ENCODE results near the gene C3. TPM values are rescaled to one million over a fixed set of nuclear protein-coding genes. Genes with fewer than 3 reads are reported as not detected.

C3 gene
- total RNA-seq, 4 donors from 2014 or later, result 45.4 to 1,093 (median 422) TPM

- no peaks in the 10 kb centered on the region for H3K4me1 ChIP-seq
- intact Hi-C loops (cut with DNase I; ENCODE audit: low total_unique reads), result no loop called here
- TF ChIP-seq CTCF (IDR thresholded peaks at IDR 0.05) (no peak), POLR2A (IDR thresholded peaks at IDR 0.05) (no peak)
- H3K9me3 ChIP-seq, result no peaks in the 10 kb centered on the region
- no peak overlapping the region for H3K4me3 ChIP-seq
- H3K27me3 ChIP-seq, result no peaks in the 10 kb centered on the region
- DNase-seq, result no peak
- no peaks in the 10 kb centered on the region for H3K36me3 ChIP-seq
- peak overlapping the region; percentile 49 for H3K27ac ChIP-seq
Measured at GRCh38 chr19:6721138-6721474, 656 bp upstream of the C3 start.

GRCh38 chr19:6719992-6720368, 470 bp downstream of the C3 start:
- intact Hi-C loops (cut with DNase I; ENCODE audit: low total_unique reads), result no loop called here

GRCh38 chr19:6719540-6719861, 949 bp downstream of the C3 start:
- H3K36me3 ChIP-seq, result no peaks in the 10 kb centered on the region
- intact Hi-C loops (cut with DNase I; ENCODE audit: low total_unique reads), result no loop called here
- no peaks in the 10 kb centered on the region for H3K9me3 ChIP-seq
- H3K4me3 ChIP-seq, result peak overlapping the region in 1 of 2 donors; percentile 11
- DNase-seq, result no peak
- H3K27ac ChIP-seq, result peak overlapping the region in 1 of 2 donors; percentile 63
- no peaks in the 10 kb centered on the region for H3K4me1 ChIP-seq
- TF ChIP-seq POLR2A (IDR thresholded peaks at IDR 0.05), result no peak
- no peak for TF ChIP-seq CTCF (IDR thresholded peaks at IDR 0.05)
- H3K27me3 ChIP-seq, result no peaks in the 10 kb centered on the region

More at GRCh38 chr19:6719992-6720368, 470 bp downstream of the C3 start:
- H3K4me3 ChIP-seq, result peak overlapping the region in 1 of 2 donors; percentile 34
- H3K9me3 ChIP-seq, result no peaks in the 10 kb centered on the region
- peak overlapping the region; percentile 25 to 63 for H3K27ac ChIP-seq
- no peak for DNase-seq
- no peaks in the 10 kb centered on the region for H3K36me3 ChIP-seq
- H3K4me1 ChIP-seq, result no peaks in the 10 kb centered on the region
- TF ChIP-seq POLR2A (IDR thresholded peaks at IDR 0.05) (no peak), CTCF (IDR thresholded peaks at IDR 0.05) (no peak)
- H3K27me3 ChIP-seq, result no peaks in the 10 kb centered on the region

- H3K27ac ChIP-seq, result no peak overlapping the region
Measured at GRCh38 chr19:6718741-6719539, 1.5 kb downstream of the C3 start.

More at GRCh38 chr19:6718741-6719539, 1.5 kb downstream of the C3 start:
- H3K27me3 ChIP-seq, result no peaks in the 10 kb centered on the region
- DNase-seq, result no peak
- no peaks in the 10 kb centered on the region for H3K9me3 ChIP-seq
- TF ChIP-seq CTCF (IDR thresholded peaks at IDR 0.05) (no peak), POLR2A (IDR thresholded peaks at IDR 0.05) (no peak)
- peak overlapping the region in 1 of 2 donors; percentile 11 for H3K4me3 ChIP-seq
- intact Hi-C loops (cut with DNase I; ENCODE audit: low total_unique reads), result no loop called here
- no peaks in the 10 kb centered on the region for H3K4me1 ChIP-seq
- H3K36me3 ChIP-seq, result no peaks in the 10 kb centered on the region
